ENCODE results near the gene HPX. TPM values are rescaled to one million over a fixed set of nuclear protein-coding genes. Genes with fewer than 3 reads are reported as not detected.

The HPX gene
- total and polyA plus RNA-seq, 2 experiments from 2014 or later = 0.73 to 0.95 TPM

DNA sequence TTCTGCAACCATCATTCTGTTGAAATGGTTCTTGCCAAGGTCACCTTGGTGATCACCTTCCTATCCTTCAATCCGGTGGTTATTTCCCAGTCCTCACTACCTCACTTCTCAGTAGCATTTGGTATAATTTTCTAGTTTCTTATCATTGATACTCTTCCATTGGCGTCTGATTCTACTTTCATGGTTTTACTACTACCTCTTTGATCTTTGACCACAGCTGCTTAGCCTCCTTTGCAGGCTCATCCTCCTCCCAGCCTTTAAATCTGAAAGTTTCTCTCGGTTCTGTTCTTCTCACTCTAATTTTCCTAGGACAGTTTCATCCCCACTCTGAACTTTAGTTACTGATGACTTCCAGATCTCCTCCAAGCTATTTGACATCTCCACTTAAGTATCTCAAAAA lies 45.5 kb upstream of the HPX start:
- H3K9me3 ChIP-seq (ENCODE audit: low read depth) = no peaks in the 10 kb centered on the region
- peaks cover 8% of the 10 kb centered on the region for H3K4me1 ChIP-seq (ENCODE audit: low read depth)
- no peak overlapping the region for H3K27ac ChIP-seq
- H3K4me3 ChIP-seq = no peak overlapping the region
- no peak for DNase-seq (ENCODE audit: low read depth in 1 of 2, low spot score in 1 of 2)
- TF ChIP-seq, protein P1, sequence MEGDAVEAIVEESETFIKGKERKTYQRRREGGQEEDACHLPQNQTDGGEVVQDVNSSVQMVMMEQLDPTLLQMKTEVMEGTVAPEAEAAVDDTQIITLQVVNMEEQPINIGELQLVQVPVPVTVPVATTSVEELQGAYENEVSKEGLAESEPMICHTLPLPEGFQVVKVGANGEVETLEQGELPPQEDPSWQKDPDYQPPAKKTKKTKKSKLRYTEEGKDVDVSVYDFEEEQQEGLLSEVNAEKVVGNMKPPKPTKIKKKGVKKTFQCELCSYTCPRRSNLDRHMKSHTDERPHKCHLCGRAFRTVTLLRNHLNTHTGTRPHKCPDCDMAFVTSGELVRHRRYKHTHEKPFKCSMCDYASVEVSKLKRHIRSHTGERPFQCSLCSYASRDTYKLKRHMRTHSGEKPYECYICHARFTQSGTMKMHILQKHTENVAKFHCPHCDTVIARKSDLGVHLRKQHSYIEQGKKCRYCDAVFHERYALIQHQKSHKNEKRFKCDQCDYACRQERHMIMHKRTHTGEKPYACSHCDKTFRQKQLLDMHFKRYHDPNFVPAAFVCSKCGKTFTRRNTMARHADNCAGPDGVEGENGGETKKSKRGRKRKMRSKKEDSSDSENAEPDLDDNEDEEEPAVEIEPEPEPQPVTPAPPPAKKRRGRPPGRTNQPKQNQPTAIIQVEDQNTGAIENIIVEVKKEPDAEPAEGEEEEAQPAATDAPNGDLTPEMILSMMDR (IDR thresholded peaks at IDR 0.05; ENCODE audit: low read depth, low read length) = no peak
- peaks cover 29% of the 10 kb centered on the region for H3K36me3 ChIP-seq
- no peaks in the 10 kb centered on the region for H3K27me3 ChIP-seq

DNA sequence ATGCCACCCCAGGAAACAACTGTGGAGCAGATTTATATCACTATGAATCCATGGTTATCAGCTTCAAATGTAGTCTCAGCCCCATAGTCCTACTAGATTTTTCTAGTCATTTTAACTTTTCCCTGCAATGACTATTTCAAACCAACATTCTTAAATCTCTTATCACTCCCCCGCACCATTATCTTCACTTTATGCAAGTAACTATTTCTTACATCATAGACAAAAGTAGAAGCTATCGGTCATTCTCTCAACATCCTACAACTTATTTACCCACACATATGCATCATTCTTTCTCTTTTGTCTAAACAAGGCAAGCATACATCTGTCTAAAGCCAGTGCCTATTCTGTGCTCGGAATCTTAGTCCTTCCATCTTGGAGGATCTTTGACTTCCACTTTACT lies 44.9 kb upstream of the HPX start:
- peak in 1 of 2 donors; percentile 54 for DNase-seq (ENCODE audit: low read depth in 1 of 2, low spot score in 1 of 2)
- no peaks in the 10 kb centered on the region for H3K9me3 ChIP-seq (ENCODE audit: low read depth)
- no peak overlapping the region for H3K27ac ChIP-seq
- H3K36me3 ChIP-seq = peaks cover 29% of the 10 kb centered on the region
- no peaks in the 10 kb centered on the region for H3K27me3 ChIP-seq
- TF ChIP-seq, protein P1 (IDR thresholded peaks at IDR 0.05; ENCODE audit: low read depth, low read length) = no peak
- peaks cover 8% of the 10 kb centered on the region for H3K4me1 ChIP-seq (ENCODE audit: low read depth)
- no peak overlapping the region for H3K4me3 ChIP-seq

DNA sequence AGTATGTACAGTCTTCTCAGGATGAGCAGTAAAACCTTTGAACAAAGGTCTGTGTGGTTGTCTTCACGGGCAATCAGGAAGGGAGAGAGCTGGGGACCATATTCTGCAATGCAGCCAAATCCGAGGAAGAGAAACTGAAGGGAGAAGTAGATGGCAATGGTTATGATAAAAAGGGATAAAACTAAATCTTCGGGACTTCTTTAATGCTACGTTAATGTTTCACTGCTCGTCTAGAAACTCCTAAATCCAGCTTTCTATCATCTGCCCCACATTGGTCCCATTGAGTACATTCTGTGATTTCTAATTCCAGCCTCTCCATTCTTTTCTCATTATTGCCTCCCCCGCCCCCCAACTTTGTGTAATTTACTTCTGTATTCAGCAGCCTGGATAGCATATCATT lies 42.2 kb upstream of the HPX start:
- no peak overlapping the region for H3K27ac ChIP-seq
- H3K27me3 ChIP-seq = no peaks in the 10 kb centered on the region
- TF ChIP-seq, protein P1 (IDR thresholded peaks at IDR 0.05; ENCODE audit: low read depth, low read length) = no peak
- no peak overlapping the region for H3K4me3 ChIP-seq
- H3K36me3 ChIP-seq = peaks cover 26% of the 10 kb centered on the region
- no peak for DNase-seq (ENCODE audit: low read depth in 1 of 2, low spot score in 1 of 2)
- peaks cover 8% of the 10 kb centered on the region for H3K4me1 ChIP-seq (ENCODE audit: low read depth)
- H3K9me3 ChIP-seq (ENCODE audit: low read depth) = no peaks in the 10 kb centered on the region

DNA sequence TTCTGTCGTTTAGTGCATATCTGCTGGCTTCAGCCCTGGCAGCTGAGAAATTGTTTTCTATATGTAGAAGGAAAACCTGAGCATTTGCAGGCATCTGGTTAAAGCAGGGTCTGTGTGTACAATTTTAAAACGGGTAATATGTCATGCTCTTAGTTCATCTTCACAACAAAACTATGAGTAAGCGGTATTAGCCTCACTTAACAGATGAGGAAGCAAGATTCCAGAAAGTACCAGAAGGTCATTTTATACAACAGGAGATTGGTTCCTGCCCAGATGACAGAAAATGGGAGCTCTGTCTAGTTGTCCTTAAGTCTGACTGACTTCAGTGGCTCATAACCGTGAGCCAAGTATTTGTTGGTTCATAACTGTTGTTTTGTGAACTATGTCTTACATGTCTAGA lies 41.7 kb upstream of the HPX start:
- H3K27ac ChIP-seq = peak overlapping the region; percentile 99

DNA sequence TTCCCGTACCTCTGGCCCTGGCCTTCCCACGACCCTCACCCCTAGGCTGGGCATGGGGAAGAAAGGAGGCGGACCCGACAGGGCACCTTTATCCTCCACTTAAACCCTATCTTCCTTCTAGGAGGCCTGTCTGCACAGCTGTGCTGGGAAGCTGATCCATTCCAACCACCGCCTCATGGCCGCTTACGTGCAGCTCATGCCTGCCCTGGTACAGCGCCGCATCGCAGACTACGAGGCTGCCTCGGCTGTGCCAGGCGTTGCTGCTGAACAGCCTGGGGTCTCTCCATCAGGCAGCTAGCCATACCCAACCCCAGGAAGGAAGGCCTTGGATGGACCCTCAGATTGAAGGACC lies 41.1 kb upstream of the HPX start:
- TF ChIP-seq, protein P1 (IDR thresholded peaks at IDR 0.05; ENCODE audit: low read depth, low read length) = no peak
- Histone ChIP-seq H3K9me3 (ENCODE audit: low read depth) (no peaks in the 10 kb centered on the region), H3K27me3 (no peaks in the 10 kb centered on the region), H3K4me3 (peak overlapping the region; percentile 79), H3K27ac (peak overlapping the region; percentile 99), H3K36me3 (peaks cover 24% of the 10 kb centered on the region), H3K4me1 (ENCODE audit: low read depth) (peaks cover 8% of the 10 kb centered on the region)
- peak in 1 of 2 donors; percentile 13 for DNase-seq (ENCODE audit: low read depth in 1 of 2, low spot score in 1 of 2)

More for the DNA sequence above, 41.7 kb upstream of the HPX start:
- Histone ChIP-seq H3K9me3 (ENCODE audit: low read depth) (no peaks in the 10 kb centered on the region), H3K36me3 (peaks cover 24% of the 10 kb centered on the region), H3K4me1 (ENCODE audit: low read depth) (peaks cover 8% of the 10 kb centered on the region), H3K4me3 (peak overlapping the region; percentile 79), H3K27me3 (no peaks in the 10 kb centered on the region)
- TF ChIP-seq, protein P1 (IDR thresholded peaks at IDR 0.05; ENCODE audit: low read depth, low read length) = no peak
- no peak for DNase-seq (ENCODE audit: low read depth in 1 of 2, low spot score in 1 of 2)
